SK-N-SH (cell line): ENCODE measurements around the gene C9orf85.

ENCODE experiments used
- POLR2AphosphoS5 ChIP-seq: IDR thresholded peaks from 2 replicates; pipeline ENCODE4 v1.6.1; 2012; ENCODE audit warnings: low read depth, low read length
- SIN3A ChIP-seq: IDR thresholded peaks from 2 replicates; pipeline ENCODE4 v1.6.1; 2012; ENCODE audit warnings: low read depth, mild to moderate bottlenecking, low read length, moderate library complexity, borderline replicate concordance
- TF ChIP-seq, protein P1 (sequence below): fragments of 200-600 bp; sonication (generic); IDR thresholded peaks from 2 replicates; pipeline ENCODE4 v1.6.1; 2017; ENCODE audit warnings: antibody characterized with exemption, mild to moderate bottlenecking, moderate library complexity
- TF ChIP-seq, protein P2 (sequence below): IDR thresholded peaks from 2 replicates; pipeline ENCODE4; 2012

DNA sequence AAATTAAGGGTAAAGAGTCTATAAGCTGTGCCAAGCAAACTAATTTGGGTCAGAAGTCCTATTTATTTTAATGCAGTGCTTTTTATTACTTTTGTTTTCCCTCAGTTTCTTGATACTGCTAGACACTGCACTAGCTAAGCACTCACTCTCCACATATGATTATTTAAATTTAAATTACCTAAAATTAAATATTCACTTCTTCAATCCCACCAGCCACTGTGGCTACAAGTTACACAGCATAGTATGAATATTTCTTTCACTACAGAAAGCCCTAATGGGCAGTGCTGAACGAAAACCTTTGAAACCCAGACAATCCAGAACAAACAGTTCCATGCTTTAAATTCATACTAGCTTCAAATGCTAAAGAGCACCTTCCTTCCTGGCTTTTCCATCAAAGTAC is 24.1 kb upstream of the C9orf85 start:
- TF ChIP-seq, protein P1, sequence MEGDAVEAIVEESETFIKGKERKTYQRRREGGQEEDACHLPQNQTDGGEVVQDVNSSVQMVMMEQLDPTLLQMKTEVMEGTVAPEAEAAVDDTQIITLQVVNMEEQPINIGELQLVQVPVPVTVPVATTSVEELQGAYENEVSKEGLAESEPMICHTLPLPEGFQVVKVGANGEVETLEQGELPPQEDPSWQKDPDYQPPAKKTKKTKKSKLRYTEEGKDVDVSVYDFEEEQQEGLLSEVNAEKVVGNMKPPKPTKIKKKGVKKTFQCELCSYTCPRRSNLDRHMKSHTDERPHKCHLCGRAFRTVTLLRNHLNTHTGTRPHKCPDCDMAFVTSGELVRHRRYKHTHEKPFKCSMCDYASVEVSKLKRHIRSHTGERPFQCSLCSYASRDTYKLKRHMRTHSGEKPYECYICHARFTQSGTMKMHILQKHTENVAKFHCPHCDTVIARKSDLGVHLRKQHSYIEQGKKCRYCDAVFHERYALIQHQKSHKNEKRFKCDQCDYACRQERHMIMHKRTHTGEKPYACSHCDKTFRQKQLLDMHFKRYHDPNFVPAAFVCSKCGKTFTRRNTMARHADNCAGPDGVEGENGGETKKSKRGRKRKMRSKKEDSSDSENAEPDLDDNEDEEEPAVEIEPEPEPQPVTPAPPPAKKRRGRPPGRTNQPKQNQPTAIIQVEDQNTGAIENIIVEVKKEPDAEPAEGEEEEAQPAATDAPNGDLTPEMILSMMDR: no peak
- TF ChIP-seq, protein P2, sequence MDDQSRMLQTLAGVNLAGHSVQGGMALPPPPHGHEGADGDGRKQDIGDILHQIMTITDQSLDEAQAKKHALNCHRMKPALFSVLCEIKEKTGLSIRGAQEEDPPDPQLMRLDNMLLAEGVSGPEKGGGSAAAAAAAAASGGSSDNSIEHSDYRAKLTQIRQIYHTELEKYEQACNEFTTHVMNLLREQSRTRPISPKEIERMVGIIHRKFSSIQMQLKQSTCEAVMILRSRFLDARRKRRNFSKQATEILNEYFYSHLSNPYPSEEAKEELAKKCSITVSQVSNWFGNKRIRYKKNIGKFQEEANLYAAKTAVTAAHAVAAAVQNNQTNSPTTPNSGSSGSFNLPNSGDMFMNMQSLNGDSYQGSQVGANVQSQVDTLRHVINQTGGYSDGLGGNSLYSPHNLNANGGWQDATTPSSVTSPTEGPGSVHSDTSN: no peak
- no peak for TF ChIP-seq POLR2AphosphoS5
- TF ChIP-seq SIN3A: no peak
